HG03095 (cell line): ENCODE measurements around the gene L1TD1.
"Not testable (repeated sequence)": the region's sequence is repeated elsewhere in the genome, so short reads cannot be mapped to it uniquely, and the experiment has no call there.

Experiments
- ATAC-seq: cut with Tn5 transposase; IDR thresholded peaks from one replicate; pipeline ENCODE4 v1.9.1; 2021; ENCODE audit warnings: moderate library complexity; ENCODE audit not compliant: unreplicated experiment

L1TD1 gene

GRCh38 chr1:62198069-62198780 lies 3.6 kb downstream of the L1TD1 start:
- no peak for ATAC-seq

- no peak for ATAC-seq
These were observed 4.1 kb downstream of the L1TD1 start for GRCh38 chr1:62198781-62199125.

DNA sequence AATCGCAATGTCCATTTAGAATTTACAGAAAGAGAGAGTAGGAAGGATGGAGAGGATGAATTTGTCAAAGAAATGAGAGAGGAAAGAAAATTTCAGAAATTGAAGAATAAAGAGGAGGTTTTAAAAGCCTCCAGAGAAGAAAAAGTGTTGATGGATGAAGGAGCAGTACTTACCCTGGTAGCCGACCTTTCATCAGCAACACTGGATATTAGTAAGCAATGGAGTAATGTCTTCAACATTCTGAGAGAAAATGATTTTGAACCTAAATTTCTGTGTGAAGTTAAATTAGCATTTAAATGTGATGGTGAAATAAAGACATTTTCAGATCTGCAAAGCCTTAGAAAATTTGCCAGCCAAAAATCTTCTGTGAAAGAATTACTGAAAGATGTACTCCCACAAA lies 12.5 kb downstream of the L1TD1 start:
- ATAC-seq: no peak

GRCh38 chr1:62208087-62208486 lies 13.4 kb downstream of the L1TD1 start:
- ATAC-seq: no peak

DNA sequence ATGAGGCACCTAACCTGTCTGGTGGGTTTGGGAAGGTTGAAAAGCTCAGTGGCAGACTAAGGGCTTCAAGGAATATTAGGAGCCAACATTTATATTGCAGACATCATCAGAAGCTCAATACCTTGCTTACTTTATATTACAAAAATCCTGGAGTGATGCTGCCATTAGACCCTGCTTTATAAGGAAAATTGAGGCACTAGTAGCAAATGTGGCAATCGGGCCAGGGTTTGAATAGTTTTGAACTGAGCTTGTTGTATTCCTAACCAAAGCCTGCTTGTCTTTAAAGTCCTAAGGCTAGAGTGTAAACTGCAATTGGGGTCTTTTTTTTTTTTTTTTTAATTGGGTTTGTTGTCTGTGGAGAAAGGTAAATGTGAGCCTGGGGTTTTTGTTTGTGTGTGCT lies 14.3 kb downstream of the L1TD1 start:
- no peak for ATAC-seq

GRCh38 chr1:62209931-62210595 lies 15.4 kb downstream of the L1TD1 start:
- no peak for ATAC-seq

DNA sequence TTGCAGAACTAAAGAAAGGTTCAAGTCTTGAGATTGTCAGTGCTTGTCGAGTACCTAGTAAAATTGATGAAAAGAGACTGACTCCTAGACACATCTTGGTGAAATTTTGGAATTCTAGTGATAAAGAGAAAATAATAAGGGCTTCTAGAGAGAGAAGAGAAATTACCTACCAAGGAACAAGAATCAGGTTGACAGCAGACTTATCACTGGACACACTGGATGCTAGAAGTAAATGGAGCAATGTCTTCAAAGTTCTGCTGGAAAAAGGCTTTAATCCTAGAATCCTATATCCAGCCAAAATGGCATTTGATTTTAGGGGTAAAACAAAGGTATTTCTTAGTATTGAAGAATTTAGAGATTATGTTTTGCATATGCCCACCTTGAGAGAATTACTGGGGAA lies 16.3 kb downstream of the L1TD1 start:
- ATAC-seq: no peak

DNA sequence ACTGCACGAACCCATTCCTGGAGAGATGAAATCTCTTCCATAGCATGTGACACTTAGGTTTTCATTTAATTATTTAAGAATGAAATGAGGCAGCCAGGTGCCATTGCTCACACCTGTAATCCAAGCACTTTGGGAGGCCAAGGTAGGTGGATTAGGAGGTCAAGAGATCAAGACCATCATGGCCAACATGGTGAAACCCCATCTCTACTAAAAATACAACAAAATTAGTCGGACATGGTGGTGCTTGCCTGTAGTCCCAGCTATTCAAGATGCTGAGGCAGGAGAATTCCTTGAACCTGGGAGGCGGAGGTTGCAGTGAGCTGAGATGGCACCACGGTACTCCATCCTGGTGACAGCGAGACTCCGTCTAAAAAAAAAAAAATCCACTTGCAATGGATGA lies 17.8 kb downstream of the L1TD1 start:
- no peak for ATAC-seq

GRCh38 chr1:62213075-62213914 lies 18.6 kb downstream of the L1TD1 start:
- ATAC-seq: no peak

- ATAC-seq: no peak
These were observed 24.0 kb downstream of the L1TD1 start for GRCh38 chr1:62218604-62219003.

- ATAC-seq: not testable (repeated sequence)
These were observed 25.8 kb downstream of the L1TD1 start for GRCh38 chr1:62220456-62220855.

DNA sequence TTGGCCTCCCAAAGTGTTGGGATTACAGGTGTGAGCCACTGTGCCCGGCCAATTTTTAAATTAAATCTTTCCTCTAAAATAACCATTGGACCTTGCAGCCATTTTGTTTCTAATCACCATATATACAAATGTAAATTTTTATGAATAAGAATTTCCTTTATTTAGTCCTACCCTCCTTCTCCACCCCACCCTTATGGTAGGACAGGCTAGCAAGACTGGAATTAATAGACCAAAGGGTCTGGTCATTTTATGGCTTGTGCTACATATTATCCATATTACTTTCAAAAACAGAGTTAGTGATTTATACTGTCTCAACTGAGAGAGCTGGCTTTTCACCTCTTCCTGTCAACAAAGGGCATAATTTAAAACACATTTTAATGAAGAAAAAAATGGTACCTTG lies 26.5 kb downstream of the L1TD1 start:
- ATAC-seq: no peak

DNA sequence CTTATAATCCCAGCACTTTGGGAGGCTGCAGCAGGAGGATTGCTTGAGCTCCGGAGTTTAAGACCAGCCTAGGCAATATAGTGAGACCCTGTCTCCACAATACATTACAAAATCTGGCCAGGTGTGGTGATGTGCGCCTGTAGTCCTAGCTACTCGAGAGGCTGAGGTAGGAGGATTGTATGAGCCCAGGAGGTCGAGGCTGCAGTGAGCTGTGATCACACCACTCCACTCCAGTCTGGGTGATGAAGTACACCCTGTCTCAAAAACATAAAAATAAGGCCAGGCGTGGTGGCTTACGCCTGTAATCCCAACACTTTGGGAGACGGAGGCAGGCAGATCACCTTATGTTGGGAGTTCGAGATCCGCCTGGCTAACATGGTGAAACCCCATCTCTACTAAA lies 27.7 kb downstream of the L1TD1 start:
- no peak for ATAC-seq

GRCh38 chr1:62224182-62224581 lies 29.5 kb downstream of the L1TD1 start:
- ATAC-seq: no peak

- no peak for ATAC-seq
These were observed 32.8 kb downstream of the L1TD1 start for GRCh38 chr1:62227496-62227895.

- ATAC-seq: no peak
These were observed 33.7 kb downstream of the L1TD1 start for GRCh38 chr1:62228136-62228882.

DNA sequence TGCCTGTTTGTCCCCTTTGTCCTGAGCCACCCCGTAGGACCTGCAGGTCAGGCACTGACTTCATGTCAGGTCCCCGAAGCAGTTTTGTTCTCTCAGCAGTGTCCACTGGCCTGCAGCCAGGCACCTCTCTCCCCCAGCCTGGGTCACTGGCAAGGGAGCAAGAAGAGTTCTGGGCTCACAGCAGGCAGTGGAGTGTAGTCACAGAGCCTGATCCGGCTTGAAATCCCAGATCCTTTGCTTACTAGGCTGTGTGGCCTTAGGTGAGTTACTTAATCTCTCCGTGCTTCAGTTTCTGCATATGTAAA lies 34.2 kb downstream of the L1TD1 start:
- ATAC-seq: no peak

DNA sequence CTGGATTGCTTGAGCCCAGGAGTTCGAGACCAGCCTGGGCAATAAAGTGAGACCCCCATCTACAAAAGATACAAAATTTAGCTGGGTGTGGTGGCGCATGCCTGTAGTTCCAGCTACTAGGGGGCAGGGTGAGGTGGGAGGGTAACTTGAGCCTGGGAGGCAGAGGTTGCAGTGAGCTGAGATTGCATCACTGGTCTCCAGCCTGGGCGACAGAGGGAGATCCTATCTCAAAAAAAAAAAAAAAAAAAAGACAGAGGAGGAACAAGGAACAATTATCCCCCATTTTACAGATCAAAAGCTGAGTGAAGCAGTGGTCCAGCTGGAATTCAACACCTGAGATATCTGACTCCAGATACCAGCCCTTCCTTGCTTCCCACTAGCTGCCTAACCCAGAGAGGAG lies 34.8 kb downstream of the L1TD1 start:
- ATAC-seq: no peak

DNA sequence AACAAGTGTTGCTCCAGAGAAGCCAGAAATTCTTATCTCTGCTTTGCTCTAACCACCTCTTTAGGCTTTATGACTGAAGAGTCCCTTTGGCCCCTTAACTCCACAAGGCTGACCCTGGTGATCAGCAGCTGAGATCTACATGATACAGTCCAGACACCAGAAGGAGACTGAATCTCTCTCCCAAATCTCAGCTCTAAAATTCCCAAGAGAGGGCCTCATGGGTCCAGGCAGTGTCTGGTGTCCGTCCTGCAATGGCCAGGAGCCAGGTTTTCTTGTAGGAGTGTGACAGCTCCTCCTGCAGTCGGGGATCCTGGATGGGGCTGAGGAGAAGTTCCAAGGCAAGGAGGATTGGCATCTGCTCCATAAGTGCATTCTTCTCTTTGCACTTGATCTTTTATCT lies 35.3 kb downstream of the L1TD1 start:
- ATAC-seq: no peak

- ATAC-seq: no peak
These were observed 36.1 kb downstream of the L1TD1 start for GRCh38 chr1:62230718-62231117.

GRCh38 chr1:62232871-62233278 lies 38.2 kb downstream of the L1TD1 start:
- no peak for ATAC-seq
